ENCODE data around the gene IKBKE. TPM values are rescaled to one million over a fixed set of nuclear protein-coding genes. Genes with fewer than 3 reads are reported as not detected.

Gene IKBKE
- total and polyA plus RNA-seq, 2 donors from 2014 or later = 3.4 to 14.5 TPM

- Histone ChIP-seq H3K9me3 (ENCODE audit: control insufficient read depth in 2 of 3, insufficient read depth in 1 of 3, low read length in 3 of 3) (no peaks in the 10 kb centered on the region), H3K27me3 (ENCODE audit: control insufficient read depth, insufficient read depth, low read length) (no peaks in the 10 kb centered on the region), H3K4me1 (ENCODE audit: control insufficient read depth in 2 of 3, insufficient read depth in 2 of 3, low read depth in 1 of 3, low read length in 3 of 3) (peaks cover 0 to 17% (median 0%) of the 10 kb centered on the region in 3 donors), H3K9ac (ENCODE audit: low read length in 3 of 3) (no peak overlapping the region), H3K27ac (ENCODE audit: low read depth in 2 of 2, low read length in 2 of 2) (no peak overlapping the region), H3K36me3 (ENCODE audit: control insufficient read depth in 2 of 3, insufficient read depth in 3 of 3, low read length in 3 of 3) (no peaks in the 10 kb centered on the region), H3K4me3 (ENCODE audit: low read length in 3 of 3) (no peak overlapping the region)
- DNase-seq = peak in 1 of 5 donors; percentile 7
- intact Hi-C loops (cut with DNase I) = no loop called here
- FAIRE-seq = no peak
- TF ChIP-seq, protein P1, sequence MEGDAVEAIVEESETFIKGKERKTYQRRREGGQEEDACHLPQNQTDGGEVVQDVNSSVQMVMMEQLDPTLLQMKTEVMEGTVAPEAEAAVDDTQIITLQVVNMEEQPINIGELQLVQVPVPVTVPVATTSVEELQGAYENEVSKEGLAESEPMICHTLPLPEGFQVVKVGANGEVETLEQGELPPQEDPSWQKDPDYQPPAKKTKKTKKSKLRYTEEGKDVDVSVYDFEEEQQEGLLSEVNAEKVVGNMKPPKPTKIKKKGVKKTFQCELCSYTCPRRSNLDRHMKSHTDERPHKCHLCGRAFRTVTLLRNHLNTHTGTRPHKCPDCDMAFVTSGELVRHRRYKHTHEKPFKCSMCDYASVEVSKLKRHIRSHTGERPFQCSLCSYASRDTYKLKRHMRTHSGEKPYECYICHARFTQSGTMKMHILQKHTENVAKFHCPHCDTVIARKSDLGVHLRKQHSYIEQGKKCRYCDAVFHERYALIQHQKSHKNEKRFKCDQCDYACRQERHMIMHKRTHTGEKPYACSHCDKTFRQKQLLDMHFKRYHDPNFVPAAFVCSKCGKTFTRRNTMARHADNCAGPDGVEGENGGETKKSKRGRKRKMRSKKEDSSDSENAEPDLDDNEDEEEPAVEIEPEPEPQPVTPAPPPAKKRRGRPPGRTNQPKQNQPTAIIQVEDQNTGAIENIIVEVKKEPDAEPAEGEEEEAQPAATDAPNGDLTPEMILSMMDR (IDR thresholded peaks at IDR 0.05; ENCODE audit: borderline replicate concordance, extremely low read depth, insufficient read depth) = no peak
Observed at GRCh38 chr1:206472024-206472423, 1.7 kb downstream of the IKBKE start.

DNA sequence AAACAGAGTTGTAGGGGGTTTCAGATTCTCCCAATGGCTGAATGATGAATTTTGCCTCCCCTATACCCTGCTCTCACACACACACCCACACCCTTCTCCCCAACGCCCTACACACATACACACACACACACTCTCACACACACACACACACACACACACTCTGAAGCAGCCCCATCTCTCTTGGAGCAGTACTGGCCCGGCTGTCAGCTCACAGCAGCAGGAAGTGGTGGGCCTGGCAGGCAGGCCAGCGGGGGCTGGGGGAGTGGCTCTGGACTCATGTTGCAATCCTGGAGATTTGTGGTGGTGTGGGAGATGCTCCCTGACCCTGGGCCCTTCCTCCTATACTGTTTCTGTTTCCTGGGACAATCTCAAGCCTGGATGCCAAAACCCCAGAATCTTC lies 2.2 kb downstream of the IKBKE start:
- DNase-seq (peak; percentile 77 to 85 (median 82)), FAIRE-seq (no peak)
- Histone ChIP-seq H3K27me3 (ENCODE audit: control insufficient read depth, insufficient read depth, low read length) (no peaks in the 10 kb centered on the region), H3K4me3 (ENCODE audit: low read length in 3 of 3) (no peak overlapping the region), H3K9me3 (ENCODE audit: control insufficient read depth in 2 of 3, insufficient read depth in 1 of 3, low read length in 3 of 3) (no peaks in the 10 kb centered on the region), H3K27ac (ENCODE audit: low read depth in 2 of 2, low read length in 2 of 2) (no peak overlapping the region), H3K36me3 (ENCODE audit: control insufficient read depth in 2 of 3, insufficient read depth in 3 of 3, low read length in 3 of 3) (no peaks in the 10 kb centered on the region), H3K4me1 (ENCODE audit: control insufficient read depth in 2 of 3, insufficient read depth in 2 of 3, low read depth in 1 of 3, low read length in 3 of 3) (peaks cover 0 to 15% (median 0%) of the 10 kb centered on the region in 3 donors), H3K9ac (ENCODE audit: low read length in 3 of 3) (no peak overlapping the region)
- intact Hi-C loops (cut with DNase I) = no loop called here
- TF ChIP-seq, protein P1 (IDR thresholded peaks at IDR 0.05; ENCODE audit: borderline replicate concordance, extremely low read depth, insufficient read depth) = no peak

DNA sequence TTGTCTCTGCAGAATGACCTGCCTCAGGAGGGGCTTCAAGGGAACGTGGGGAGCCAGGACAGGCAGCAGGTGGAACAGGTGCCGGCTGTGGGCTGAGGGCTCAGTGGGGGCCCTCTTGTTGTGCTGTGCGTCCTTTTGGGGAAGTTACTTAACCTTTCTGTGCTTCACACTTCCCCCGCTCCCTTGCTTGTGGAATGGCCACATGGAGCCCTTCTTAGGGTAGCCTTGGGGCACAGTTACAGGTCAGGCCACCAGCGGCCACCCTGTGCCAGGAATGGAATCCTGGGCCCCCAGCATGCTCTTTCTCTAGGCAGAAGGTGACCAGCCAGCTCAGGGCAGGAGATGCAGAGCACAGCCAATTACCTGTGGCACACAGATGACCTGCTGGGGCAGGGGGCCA lies 2.6 kb downstream of the IKBKE start:
- intact Hi-C loops (cut with DNase I) = no loop called here
- Histone ChIP-seq H3K4me3 (ENCODE audit: low read length in 3 of 3) (no peak overlapping the region), H3K36me3 (ENCODE audit: control insufficient read depth in 2 of 3, insufficient read depth in 3 of 3, low read length in 3 of 3) (no peaks in the 10 kb centered on the region), H3K9me3 (ENCODE audit: control insufficient read depth in 2 of 3, insufficient read depth in 1 of 3, low read length in 3 of 3) (no peaks in the 10 kb centered on the region), H3K27me3 (ENCODE audit: control insufficient read depth, insufficient read depth, low read length) (no peaks in the 10 kb centered on the region), H3K4me1 (ENCODE audit: control insufficient read depth in 2 of 3, insufficient read depth in 2 of 3, low read depth in 1 of 3, low read length in 3 of 3) (peaks cover 0 to 15% (median 0%) of the 10 kb centered on the region in 3 donors), H3K9ac (ENCODE audit: low read length in 3 of 3) (no peak overlapping the region), H3K27ac (ENCODE audit: low read depth in 2 of 2, low read length in 2 of 2) (no peak overlapping the region)
- TF ChIP-seq, protein P1 (IDR thresholded peaks at IDR 0.05; ENCODE audit: borderline replicate concordance, extremely low read depth, insufficient read depth) = no peak
- DNase-seq = no peak
- no peak for FAIRE-seq

DNA sequence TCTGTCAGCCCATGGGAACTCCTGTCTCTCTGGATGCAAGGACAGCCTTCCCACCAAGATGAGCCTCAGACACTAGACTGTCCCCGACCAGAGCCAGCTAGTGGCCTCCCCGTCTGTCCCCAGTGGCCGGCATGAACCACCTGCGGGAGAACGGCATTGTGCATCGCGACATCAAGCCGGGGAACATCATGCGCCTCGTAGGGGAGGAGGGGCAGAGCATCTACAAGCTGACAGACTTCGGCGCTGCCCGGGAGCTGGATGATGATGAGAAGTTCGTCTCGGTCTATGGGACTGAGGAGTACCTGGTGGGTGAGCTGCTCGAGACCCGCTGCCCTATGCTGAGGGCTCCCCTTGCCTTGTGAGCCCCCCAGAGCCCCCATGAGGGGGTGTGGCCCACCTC lies 5.8 kb downstream of the IKBKE start:
- H3K4me1 ChIP-seq (ENCODE audit: control insufficient read depth in 2 of 3, insufficient read depth in 2 of 3, low read depth in 1 of 3, low read length in 3 of 3) = peaks cover 0 to 3% (median 0%) of the 10 kb centered on the region in 3 donors
- FAIRE-seq = no peak
- no peak overlapping the region for H3K9ac ChIP-seq (ENCODE audit: low read length in 3 of 3)
- no peaks in the 10 kb centered on the region for H3K27me3 ChIP-seq (ENCODE audit: control insufficient read depth, insufficient read depth, low read length)
- H3K4me3 ChIP-seq (ENCODE audit: low read length in 3 of 3) = no peak overlapping the region
- H3K9me3 ChIP-seq (ENCODE audit: control insufficient read depth in 2 of 3, insufficient read depth in 1 of 3, low read length in 3 of 3) = no peaks in the 10 kb centered on the region
- H3K36me3 ChIP-seq (ENCODE audit: control insufficient read depth in 2 of 3, insufficient read depth in 3 of 3, low read length in 3 of 3) = no peaks in the 10 kb centered on the region
- TF ChIP-seq, protein P1 (IDR thresholded peaks at IDR 0.05; ENCODE audit: borderline replicate concordance, extremely low read depth, insufficient read depth) = no peak
- intact Hi-C loops (cut with DNase I) = no loop called here
- peak in 1 of 5 donors; percentile 64 for DNase-seq
- H3K27ac ChIP-seq (ENCODE audit: low read depth in 2 of 2, low read length in 2 of 2) = no peak overlapping the region
